Left ventricle myocardium inferior (tissue), 1 donor: ENCODE measurements around the gene HDAC7. TPM values are rescaled to one million over a fixed set of nuclear protein-coding genes. Genes with fewer than 3 reads are reported as not detected.
A peak's percentile ranks its signal among the peaks of the same experiment; 100 is the strongest.

Experiments used
- DNase-seq: peaks from one replicate; pipeline ENCODE4 v3.0.0-alpha.2; 2020
- H3K27ac ChIP-seq: fragments of 200-600 bp; replicated peaks from 2 replicates; pipeline ENCODE4 v1.8.0; 2021
- H3K27me3 ChIP-seq: fragments of 200-600 bp; 2 replicates; pipeline ENCODE4 v1.8.0; 2021; ENCODE audit warnings: low read depth
- H3K36me3 ChIP-seq: fragments of 200-600 bp; 2 replicates; pipeline ENCODE4 v1.8.0; 2021
- H3K4me1 ChIP-seq: fragments of 200-600 bp; 2 replicates; pipeline ENCODE4 v1.8.0; 2021
- H3K4me3 ChIP-seq: fragments of 200-600 bp; 2 replicates; pipeline ENCODE4 v1.8.0; 2021; ENCODE audit warnings: mild to moderate bottlenecking, moderate library complexity
- H3K9me3 ChIP-seq: fragments of 200-600 bp; replicated peaks from 2 replicates; pipeline ENCODE4 v1.8.0; 2021
- CTCF ChIP-seq: fragments of 200-600 bp; IDR thresholded peaks from 2 replicates; pipeline ENCODE4 v1.8.0; 2021; ENCODE audit warnings: antibody characterized with exemption, mild to moderate bottlenecking, borderline replicate concordance
- intact Hi-C: fragments of 100-400 bp; cut with micrococcal nuclease; formaldehyde crosslinking; loops from one replicate; pipeline ENCODE4 v1.11.0; 2022
- total RNA-seq: library from RNA; stranded (reverse); fragmentation: NEBNext Ultra II Directional; extraction: Animal tissue kit (Norgen Biotek cat#: 25700); gene quantifications from one replicate; pipeline ENCODE4 v1.2.1, GENCODE V29; 2021
- donor health status: DM: no; HTN: yes; CAD: no; lungs with severe emphysema.

Gene HDAC7
- total RNA-seq, 1 donor from 2014 or later: 47.1 TPM

GRCh38 chr12:47821346-47821706 lies 1.6 kb upstream of the HDAC7 start:
- TF ChIP-seq CTCF: no peak
- Histone ChIP-seq H3K4me1 (peaks cover 94% of the 10 kb centered on the region), H3K36me3 (no peaks in the 10 kb centered on the region), H3K4me3 (peak overlapping the region; percentile 88), H3K27ac (peak overlapping the region; percentile 99), H3K9me3 (no peaks in the 10 kb centered on the region), H3K27me3 (no peaks in the 10 kb centered on the region)
- DNase-seq: no peak
- intact Hi-C loops: no loop called here

GRCh38 chr12:47820631-47821345 lies 1.1 kb upstream of the HDAC7 start:
- Histone ChIP-seq H3K9me3 (no peaks in the 10 kb centered on the region), H3K4me1 (peaks cover 94% of the 10 kb centered on the region), H3K4me3 (peak overlapping the region; percentile 88), H3K36me3 (no peaks in the 10 kb centered on the region), H3K27me3 (no peaks in the 10 kb centered on the region), H3K27ac (peak overlapping the region; percentile 99)
- DNase-seq: peak; percentile 85
- no peak for TF ChIP-seq CTCF
- intact Hi-C loops: no loop called here

GRCh38 chr12:47819138-47819895 lies 386 bp downstream of the HDAC7 start:
- Histone ChIP-seq H3K27me3 (no peaks in the 10 kb centered on the region), H3K36me3 (no peaks in the 10 kb centered on the region), H3K9me3 (no peaks in the 10 kb centered on the region), H3K27ac (peak overlapping the region; percentile 99), H3K4me1 (peaks cover 94% of the 10 kb centered on the region), H3K4me3 (peak overlapping the region; percentile 88)
- intact Hi-C loops: no loop called here
- TF ChIP-seq CTCF: peak; percentile 49
- peak; percentile 81 for DNase-seq

- H3K4me3 ChIP-seq: peak overlapping the region; percentile 88
- H3K36me3 ChIP-seq: no peaks in the 10 kb centered on the region
- peaks cover 94% of the 10 kb centered on the region for H3K4me1 ChIP-seq
- no peaks in the 10 kb centered on the region for H3K27me3 ChIP-seq
- H3K27ac ChIP-seq: peak overlapping the region; percentile 99
- DNase-seq: no peak
- no peak for TF ChIP-seq CTCF
- intact Hi-C loops: no loop called here
- no peaks in the 10 kb centered on the region for H3K9me3 ChIP-seq
Measured at GRCh38 chr12:47818467-47819137, 1.1 kb downstream of the HDAC7 start.

GRCh38 chr12:47818007-47818376 lies 1.7 kb downstream of the HDAC7 start:
- peak overlapping the region; percentile 88 for H3K4me3 ChIP-seq
- intact Hi-C loops: no loop called here
- H3K4me1 ChIP-seq: peaks cover 93% of the 10 kb centered on the region
- no peaks in the 10 kb centered on the region for H3K36me3 ChIP-seq
- peak overlapping the region; percentile 99 for H3K27ac ChIP-seq
- no peaks in the 10 kb centered on the region for H3K27me3 ChIP-seq
- no peak for DNase-seq
- no peak for TF ChIP-seq CTCF
- H3K9me3 ChIP-seq: no peaks in the 10 kb centered on the region
